ENCODE measurements around the gene MPZL2.

Gene MPZL2

DNA sequence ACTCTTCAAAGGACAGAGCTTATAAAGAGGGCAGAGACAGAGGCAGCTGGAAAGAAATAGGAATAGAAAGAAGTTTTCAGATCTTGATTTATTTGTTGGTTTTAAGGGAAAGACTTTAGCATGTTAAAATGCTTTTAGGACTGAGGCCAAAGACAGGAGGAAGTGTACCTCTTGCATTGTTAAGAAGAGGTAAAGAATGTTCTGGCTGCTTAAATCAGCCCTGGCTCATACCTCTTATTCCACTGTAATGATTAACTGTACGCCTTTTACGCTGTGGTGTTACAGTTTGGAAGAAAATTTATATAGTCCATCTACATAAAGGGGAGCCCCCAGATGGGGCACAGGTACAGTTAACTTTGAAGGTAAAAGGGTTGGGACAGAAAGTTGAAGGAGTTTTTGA, 10.1 kb upstream of the MPZL2 start:
- Histone ChIP-seq H3K27ac (no peak overlapping the region), H3K9me3 (ENCODE audit: severe bottlenecking) (no peaks in the 10 kb centered on the region), H3K36me3 (no peaks in the 10 kb centered on the region), H3K27me3 (ENCODE audit: insufficient read depth, low read depth, severe bottlenecking) (no peaks in the 10 kb centered on the region), H3K4me3 (ENCODE audit: low read depth, low read length) (no peak overlapping the region)
- DNase-seq: no peak
- TF ChIP-seq, protein P1, sequence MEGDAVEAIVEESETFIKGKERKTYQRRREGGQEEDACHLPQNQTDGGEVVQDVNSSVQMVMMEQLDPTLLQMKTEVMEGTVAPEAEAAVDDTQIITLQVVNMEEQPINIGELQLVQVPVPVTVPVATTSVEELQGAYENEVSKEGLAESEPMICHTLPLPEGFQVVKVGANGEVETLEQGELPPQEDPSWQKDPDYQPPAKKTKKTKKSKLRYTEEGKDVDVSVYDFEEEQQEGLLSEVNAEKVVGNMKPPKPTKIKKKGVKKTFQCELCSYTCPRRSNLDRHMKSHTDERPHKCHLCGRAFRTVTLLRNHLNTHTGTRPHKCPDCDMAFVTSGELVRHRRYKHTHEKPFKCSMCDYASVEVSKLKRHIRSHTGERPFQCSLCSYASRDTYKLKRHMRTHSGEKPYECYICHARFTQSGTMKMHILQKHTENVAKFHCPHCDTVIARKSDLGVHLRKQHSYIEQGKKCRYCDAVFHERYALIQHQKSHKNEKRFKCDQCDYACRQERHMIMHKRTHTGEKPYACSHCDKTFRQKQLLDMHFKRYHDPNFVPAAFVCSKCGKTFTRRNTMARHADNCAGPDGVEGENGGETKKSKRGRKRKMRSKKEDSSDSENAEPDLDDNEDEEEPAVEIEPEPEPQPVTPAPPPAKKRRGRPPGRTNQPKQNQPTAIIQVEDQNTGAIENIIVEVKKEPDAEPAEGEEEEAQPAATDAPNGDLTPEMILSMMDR (IDR thresholded peaks at IDR 0.05; ENCODE audit: low read depth, low read length): no peak

DNA sequence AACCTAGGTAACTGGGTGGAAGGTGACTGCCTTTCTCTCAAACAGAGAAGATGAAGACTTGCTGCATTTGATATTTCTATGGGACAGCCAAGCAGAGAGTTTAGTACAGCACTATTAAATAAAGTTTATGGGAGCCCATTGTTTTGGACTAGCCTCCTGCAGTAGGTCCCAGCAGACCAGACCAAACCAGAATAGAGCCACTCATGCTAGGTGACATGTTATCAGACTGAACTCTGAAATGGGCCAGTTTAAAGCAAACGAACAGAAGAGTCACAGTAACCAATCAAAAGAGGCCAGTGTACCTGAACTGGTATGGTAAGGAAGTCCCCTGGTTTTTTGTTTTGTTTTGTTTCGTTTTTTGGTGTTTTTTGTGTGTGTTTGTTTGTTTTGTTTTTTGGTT, 7.9 kb upstream of the MPZL2 start:
- Histone ChIP-seq H3K27me3 (ENCODE audit: insufficient read depth, low read depth, severe bottlenecking) (no peaks in the 10 kb centered on the region), H3K36me3 (no peaks in the 10 kb centered on the region), H3K9me3 (ENCODE audit: severe bottlenecking) (no peaks in the 10 kb centered on the region), H3K27ac (no peak overlapping the region), H3K4me3 (ENCODE audit: low read depth, low read length) (no peak overlapping the region)
- no peak for DNase-seq
- TF ChIP-seq, protein P1 (IDR thresholded peaks at IDR 0.05; ENCODE audit: low read depth, low read length): no peak

- Histone ChIP-seq H3K4me3 (ENCODE audit: low read depth, low read length) (no peak overlapping the region), H3K27me3 (ENCODE audit: insufficient read depth, low read depth, severe bottlenecking) (no peaks in the 10 kb centered on the region), H3K9me3 (ENCODE audit: severe bottlenecking) (no peaks in the 10 kb centered on the region), H3K27ac (no peak overlapping the region), H3K36me3 (no peaks in the 10 kb centered on the region)
- DNase-seq: no peak
- TF ChIP-seq, protein P1 (IDR thresholded peaks at IDR 0.05; ENCODE audit: low read depth, low read length): no peak
These were observed 3.4 kb upstream of the MPZL2 start for GRCh38 chr11:118267486-118267885.

GRCh38 chr11:118265954-118266353, 1.9 kb upstream of the MPZL2 start:
- TF ChIP-seq, protein P1 (IDR thresholded peaks at IDR 0.05; ENCODE audit: low read depth, low read length): no peak
- peak overlapping the region; percentile 14; the same call in 1 of the 2 replicates for H3K27ac ChIP-seq
- H3K9me3 ChIP-seq (ENCODE audit: severe bottlenecking): no peaks in the 10 kb centered on the region
- H3K4me3 ChIP-seq (ENCODE audit: low read depth, low read length): no peak overlapping the region
- H3K27me3 ChIP-seq (ENCODE audit: insufficient read depth, low read depth, severe bottlenecking): no peaks in the 10 kb centered on the region
- no peaks in the 10 kb centered on the region for H3K36me3 ChIP-seq
- DNase-seq: no peak

- Histone ChIP-seq H3K36me3 (no peaks in the 10 kb centered on the region), H3K27ac (peak overlapping the region; percentile 14; the same call in 1 of the 2 replicates), H3K9me3 (ENCODE audit: severe bottlenecking) (no peaks in the 10 kb centered on the region), H3K4me3 (ENCODE audit: low read depth, low read length) (no peak overlapping the region), H3K27me3 (ENCODE audit: insufficient read depth, low read depth, severe bottlenecking) (no peaks in the 10 kb centered on the region)
- peak; percentile 30 for DNase-seq
- TF ChIP-seq, protein P1 (IDR thresholded peaks at IDR 0.05; ENCODE audit: low read depth, low read length): no peak
These were observed 720 bp upstream of the MPZL2 start for GRCh38 chr11:118264569-118265465.

Measured in WERI-Rb-1 (cell line).